AG09319 (cell line): Measurements from ENCODE around the gene REEP1.

Experiments
- DNase-seq: peaks from one replicate; pipeline ENCODE4 v3.0.0-alpha.2; 2010; ENCODE audit warnings: low read depth; ENCODE audit errors: extremely low read depth
- TF ChIP-seq, protein P1 (sequence below): IDR thresholded peaks from 2 replicates; pipeline ENCODE4 v1.5.1; 2011; ENCODE audit warnings: low read depth, mild to moderate bottlenecking, inconsistent platforms, low read length, moderate library complexity

The REEP1 gene

DNA sequence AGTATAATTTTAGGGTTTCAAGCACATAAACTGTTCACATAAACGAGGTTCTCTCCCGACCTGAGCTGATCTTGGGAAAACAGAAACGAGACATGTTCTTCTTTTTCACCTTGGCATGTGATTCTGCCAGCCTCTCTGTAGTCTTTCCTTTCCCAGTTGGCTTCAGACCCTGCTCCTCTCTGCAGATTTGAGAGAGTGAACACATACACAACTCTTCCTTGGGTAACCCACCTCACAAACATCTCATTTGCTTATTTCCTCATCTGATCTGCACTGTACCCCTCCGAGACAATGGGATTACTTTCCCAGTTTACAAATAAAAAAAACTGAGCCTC lies 46.1 kb downstream of the REEP1 start:
- TF ChIP-seq, protein P1, sequence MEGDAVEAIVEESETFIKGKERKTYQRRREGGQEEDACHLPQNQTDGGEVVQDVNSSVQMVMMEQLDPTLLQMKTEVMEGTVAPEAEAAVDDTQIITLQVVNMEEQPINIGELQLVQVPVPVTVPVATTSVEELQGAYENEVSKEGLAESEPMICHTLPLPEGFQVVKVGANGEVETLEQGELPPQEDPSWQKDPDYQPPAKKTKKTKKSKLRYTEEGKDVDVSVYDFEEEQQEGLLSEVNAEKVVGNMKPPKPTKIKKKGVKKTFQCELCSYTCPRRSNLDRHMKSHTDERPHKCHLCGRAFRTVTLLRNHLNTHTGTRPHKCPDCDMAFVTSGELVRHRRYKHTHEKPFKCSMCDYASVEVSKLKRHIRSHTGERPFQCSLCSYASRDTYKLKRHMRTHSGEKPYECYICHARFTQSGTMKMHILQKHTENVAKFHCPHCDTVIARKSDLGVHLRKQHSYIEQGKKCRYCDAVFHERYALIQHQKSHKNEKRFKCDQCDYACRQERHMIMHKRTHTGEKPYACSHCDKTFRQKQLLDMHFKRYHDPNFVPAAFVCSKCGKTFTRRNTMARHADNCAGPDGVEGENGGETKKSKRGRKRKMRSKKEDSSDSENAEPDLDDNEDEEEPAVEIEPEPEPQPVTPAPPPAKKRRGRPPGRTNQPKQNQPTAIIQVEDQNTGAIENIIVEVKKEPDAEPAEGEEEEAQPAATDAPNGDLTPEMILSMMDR: no peak
- no peak for DNase-seq

DNA sequence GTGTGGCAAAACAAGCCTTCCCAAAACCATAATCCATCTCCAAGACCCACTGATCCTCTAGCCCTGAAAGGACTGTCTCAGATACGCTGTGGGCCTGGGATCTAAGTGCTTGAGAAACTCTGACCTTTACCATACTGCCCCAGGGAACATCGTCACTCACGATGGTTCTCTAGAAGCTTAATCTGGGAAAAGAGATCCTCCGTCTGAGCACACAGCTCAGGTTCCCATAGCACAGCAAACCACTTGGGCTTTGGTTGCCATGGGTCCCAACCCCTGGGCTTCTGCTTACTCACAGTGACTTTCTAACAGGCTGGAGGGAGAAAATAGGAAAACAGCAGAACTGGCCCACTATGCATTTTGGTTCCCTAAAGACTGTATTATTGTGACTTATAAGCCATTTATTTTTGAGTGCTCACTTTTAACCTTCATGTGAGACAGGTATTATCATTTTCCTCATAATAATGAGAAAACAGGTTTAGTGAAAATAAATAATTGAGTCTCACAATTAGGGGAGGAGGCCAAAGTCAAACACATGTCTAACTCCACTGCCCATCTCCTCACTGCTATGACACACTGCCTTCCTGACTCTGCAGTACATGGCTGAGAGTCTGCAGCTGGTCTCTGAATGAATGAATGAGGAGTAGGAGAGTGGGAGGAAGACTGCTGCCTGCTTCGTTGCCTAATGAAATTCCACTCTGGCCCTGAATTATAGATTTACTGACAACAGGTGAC lies 46.7 kb downstream of the REEP1 start:
- no peak for DNase-seq
- TF ChIP-seq, protein P1: no peak

DNA sequence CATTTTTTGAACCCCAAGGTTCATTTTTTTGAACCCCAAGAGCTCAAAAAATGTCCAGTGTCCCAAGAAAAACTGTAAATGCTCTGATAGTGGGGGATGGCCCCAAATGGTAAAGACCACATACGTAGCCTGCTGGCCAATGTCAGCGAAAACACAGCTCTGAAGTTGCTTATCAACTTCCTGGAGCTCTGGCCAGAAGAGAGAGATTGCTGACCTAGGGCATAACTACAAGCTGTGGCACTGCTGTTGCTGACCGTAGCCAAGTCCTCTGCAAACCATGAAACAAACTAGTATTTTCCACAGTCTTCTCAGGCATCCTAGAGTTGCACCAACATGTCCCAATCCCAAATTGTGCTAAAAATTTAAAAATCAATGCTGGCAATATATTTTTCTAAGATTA lies 50.9 kb downstream of the REEP1 start:
- no peak for DNase-seq
- TF ChIP-seq, protein P1: no peak

DNA sequence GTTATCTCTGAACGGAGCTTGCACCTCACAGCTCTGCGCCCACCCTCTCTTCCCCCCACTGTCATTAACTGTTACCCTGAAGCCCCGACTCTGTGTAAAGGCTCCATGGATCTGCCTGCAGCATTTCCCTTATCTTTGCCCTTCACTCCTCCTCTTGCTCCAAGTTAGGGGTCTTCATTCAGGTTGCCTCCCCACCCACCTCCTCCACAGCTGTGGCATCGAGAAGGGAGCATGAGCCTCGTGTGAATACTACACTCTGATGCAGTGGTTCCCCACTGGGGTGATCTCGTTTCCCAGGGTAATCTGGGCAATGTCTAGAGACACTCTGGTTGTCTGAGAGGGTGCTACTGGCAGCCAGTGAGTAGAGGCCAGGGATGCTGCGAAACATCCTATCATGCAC lies 51.4 kb downstream of the REEP1 start:
- TF ChIP-seq, protein P1: no peak
- DNase-seq: no peak

DNA sequence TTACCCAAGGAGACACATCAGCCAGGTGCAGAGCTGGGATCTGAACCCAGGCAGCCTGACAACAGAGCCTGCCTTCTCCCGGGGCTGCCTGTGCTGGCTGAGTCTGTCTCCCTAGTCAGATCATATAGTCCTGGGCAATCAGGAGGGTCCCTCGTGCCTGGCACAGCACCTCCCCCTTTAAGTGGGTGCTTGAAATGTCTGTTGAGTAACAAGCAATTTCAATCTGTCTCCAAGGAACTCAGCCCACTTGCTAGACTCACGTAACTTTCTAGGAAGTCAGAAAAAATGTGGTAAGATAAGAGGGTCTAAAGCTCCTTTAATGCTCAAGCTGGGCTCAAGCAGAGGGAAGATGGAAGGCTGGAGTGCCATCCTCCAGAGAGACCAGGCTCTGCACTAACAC lies 51.9 kb downstream of the REEP1 start:
- no peak for DNase-seq

DNA sequence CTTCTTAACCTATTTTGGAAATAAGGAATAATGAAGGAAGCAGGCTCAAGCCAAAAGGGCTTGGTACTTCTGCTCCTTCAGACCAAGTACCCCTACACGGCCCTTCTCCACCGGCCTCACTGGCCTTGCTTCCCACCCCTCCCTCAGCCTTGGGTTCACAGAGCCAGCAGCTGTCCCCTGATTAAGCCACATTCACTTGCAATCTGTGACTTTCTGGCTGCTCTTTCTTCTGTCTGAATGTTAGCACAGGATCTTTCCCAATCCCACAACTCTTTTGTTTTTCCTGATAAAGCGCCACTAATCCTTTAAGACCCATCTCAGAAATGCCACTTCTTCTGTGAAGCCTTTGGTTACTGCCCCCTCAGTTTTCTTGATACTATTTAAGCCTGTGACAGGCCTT lies 52.4 kb downstream of the REEP1 start:
- TF ChIP-seq, protein P1: no peak
- no peak for DNase-seq

More for the DNA sequence above, 51.9 kb downstream of the REEP1 start:
- TF ChIP-seq, protein P1: no peak

DNA sequence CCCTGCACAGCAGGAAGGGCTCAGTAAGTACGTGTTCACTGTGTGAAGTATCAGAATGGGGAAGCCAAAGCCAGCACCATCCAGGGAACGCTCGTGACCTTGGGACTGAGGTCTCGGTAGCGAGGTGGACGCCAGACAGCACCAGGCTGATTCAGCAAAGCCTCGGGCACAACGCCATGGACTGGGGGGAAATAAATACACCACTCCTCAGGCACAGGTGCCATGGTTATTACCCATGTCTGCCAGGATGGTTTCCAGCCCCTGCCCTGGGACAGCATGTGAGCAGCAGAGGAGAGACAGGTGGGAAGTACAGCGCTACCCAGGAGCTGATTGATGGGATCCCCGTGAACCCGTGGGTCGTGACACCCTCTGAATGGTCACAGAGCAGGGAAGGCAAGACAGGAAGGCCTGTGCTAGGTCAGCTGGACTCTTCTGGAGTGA lies 53.0 kb downstream of the REEP1 start:
- TF ChIP-seq, protein P1: no peak
- DNase-seq: no peak
